NCI-H345 treated with DMSO at 0.1 percent for 48 hours (cell line): Measurements from ENCODE around the gene GM2A.
"Not testable (repeated sequence)": the region's sequence is repeated elsewhere in the genome, so short reads cannot be mapped to it uniquely, and the experiment has no call there.

ENCODE experiments used
- DNase-seq: peaks from one replicate; lab custom pipeline; 2025; ENCODE audit not compliant: unreplicated experiment; lab: John Stamatoyannopoulos, UW

The GM2A gene

GRCh38 chr5:151284392-151284967, 31.5 kb downstream of the GM2A start:
- DNase-seq = no peak

GRCh38 chr5:151285683-151286082, 32.7 kb downstream of the GM2A start:
- no peak for DNase-seq

- DNase-seq = no peak
Measured at GRCh38 chr5:151286246-151286645, 33.3 kb downstream of the GM2A start.

DNA sequence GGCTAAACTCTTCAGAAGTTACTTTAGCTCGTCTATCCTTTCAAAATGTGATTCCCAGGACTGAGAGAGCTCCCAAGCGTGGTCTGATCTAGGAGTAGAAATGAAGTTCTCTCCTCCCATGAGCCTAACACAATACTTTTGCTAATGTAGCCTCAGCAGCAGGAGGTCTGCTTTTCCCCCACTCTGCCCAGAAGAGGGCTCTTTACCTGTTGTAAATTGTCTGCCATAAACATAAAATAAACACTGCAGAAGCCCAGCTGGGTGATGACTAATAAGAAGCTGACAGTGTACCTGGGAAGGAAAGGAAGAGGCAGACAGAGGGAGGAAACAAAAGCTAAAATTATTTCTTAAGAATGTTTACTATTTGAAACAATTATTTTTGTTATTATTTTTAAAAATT, 35.2 kb downstream of the GM2A start:
- DNase-seq = peak; percentile 29

GRCh38 chr5:151293624-151294023, 40.6 kb downstream of the GM2A start:
- no peak for DNase-seq

DNA sequence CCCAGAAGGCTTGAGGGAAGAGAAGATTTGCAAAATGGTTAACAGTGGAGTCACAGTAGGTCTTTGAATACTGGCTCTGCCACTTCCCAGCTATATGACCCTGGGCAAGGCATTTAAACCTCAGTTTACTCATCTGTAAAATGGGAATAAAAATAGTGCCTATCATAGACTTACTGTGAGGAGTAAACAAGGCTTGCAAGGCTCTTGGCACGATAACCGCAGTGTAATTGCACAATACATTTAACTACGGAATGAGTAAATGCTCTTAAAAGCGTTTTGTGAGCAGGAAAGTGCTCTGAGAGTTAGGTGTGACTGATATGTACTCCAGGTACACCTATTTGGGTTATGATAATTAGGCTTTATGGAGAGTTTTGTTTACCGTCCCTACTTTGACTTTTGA, 42.2 kb downstream of the GM2A start:
- DNase-seq = no peak

- DNase-seq = no peak
Measured at GRCh38 chr5:151295791-151296477, 42.9 kb downstream of the GM2A start.

GRCh38 chr5:151296478-151296830, 43.5 kb downstream of the GM2A start:
- no peak for DNase-seq

DNA sequence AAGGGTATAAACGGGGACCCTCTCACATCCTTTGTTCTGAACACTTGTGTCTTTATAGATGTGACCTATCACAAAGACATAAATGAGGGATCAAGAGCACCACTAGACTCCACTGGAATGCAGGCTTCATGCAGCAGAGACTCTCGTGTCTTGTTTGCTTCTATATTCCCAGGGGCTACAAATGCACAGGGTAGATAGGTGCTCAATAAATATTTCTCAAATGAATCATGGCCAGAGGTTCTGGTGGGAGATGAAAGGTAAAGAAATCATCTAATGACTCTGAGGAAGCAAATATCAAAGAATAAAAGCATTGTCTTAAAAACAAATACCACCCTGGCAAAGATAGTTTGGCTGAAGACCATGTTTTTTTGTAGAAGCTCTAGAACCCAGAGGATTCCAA, 44.0 kb downstream of the GM2A start:
- DNase-seq = no peak

DNA sequence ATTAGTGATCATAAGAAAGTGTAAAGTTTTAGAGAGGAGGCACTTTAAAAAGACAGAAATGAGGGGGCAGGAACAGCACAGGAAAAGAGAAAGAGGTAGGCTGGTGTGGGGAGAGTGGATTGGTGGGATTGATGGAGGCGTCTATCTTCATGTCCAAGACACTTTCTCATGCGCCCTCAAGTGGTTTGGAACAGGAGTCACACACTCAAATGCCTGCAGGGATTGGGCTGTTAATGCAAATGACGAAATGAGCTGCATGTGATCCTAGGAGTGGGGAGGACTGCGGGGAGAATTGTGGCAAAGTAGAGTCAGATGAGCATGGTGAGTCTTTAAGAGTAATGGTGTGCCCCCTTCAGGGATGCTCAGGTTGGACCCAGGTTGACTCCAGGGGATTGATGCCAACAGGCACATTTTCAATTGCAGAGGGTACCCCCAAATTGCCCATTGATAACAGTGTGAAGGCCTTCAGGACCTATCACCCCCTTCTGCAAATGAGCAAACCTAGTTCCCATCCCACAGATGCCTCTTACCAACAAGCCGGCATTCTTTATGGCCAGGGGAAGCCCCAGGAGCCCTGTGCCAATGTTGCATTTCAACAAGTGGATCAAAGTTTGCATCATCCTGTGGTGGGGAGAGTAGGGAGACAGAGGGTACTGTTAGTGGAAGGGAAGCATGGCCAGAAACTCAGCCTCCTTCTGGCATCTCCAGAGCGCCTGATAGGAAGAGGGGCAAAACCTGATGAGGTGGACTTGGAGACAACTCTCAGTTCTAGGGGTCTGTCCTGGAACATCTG, 45.3 kb downstream of the GM2A start:
- DNase-seq = peak; percentile 5

GRCh38 chr5:151303666-151304065, 50.7 kb downstream of the GM2A start, which contains the start of gene SLC36A3:
TSS of gene SLC36A3 (minus strand) at chr5:151303766. CDS start at chr5:151303354, 412 bp downstream.
- DNase-seq = no peak

GRCh38 chr5:151309266-151309665, 56.3 kb downstream of the GM2A start:
- not testable (repeated sequence) for DNase-seq

- DNase-seq = not testable (repeated sequence)
Measured at GRCh38 chr5:151309821-151310220, 56.8 kb downstream of the GM2A start.

DNA sequence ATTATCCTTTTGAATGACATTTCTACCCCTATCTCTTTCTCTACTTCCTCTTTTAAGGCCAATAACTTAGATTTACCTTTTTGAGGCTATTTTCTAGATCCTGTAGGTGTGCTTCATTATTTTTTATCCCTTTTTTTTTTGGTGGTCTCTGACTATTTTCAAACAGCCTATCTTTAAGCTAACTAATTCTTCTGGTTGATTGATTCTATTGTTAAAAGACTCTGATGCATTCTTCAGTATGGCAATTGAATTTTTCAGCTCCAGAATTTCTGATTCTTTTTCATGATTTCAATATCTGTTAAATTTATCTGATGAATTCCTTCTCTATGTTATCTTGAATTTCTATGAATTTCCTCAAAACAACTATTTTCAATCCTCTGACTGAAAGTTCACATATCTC, 57.9 kb downstream of the GM2A start:
- DNase-seq = no peak

DNA sequence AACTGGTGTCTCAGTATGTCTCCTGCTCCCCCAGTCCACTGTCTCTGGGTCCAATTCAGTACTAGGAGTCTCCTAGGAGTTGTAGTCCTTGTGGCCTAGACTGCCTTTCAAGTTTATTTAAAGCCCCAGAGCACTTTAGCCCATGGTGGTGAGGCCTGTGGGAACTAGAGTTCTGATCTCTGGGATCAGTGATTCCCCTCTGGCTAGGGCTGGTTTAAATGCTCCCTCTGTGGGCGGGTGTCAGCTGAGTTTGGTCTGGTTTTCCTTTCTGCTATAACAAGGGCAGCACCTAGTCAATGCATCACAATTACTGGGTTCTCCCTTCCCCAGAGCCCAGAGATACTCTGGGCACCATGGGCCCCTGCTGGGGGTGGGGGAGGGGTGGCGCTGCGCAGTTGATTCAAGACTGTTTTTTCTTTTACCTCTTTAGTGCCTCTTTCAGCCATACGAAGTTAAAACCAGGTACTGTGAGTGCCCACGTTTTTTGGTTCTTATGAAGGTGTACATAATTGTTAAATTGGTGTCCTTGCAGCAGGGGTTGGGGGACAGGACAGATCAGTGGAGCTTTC, 59.9 kb downstream of the GM2A start:
- DNase-seq = no peak

- no peak for DNase-seq
Measured at GRCh38 chr5:151313357-151313756, 60.4 kb downstream of the GM2A start.

GRCh38 chr5:151315998-151316597, 63.1 kb downstream of the GM2A start:
- peak; percentile 49 for DNase-seq

- no peak for DNase-seq
Measured at GRCh38 chr5:151317871-151318270, 64.9 kb downstream of the GM2A start.

- DNase-seq = peak; percentile 3
Measured at GRCh38 chr5:151318850-151319732, 66.1 kb downstream of the GM2A start.
